ENCODE measurements around the gene CEP152.

GRCh38 chr15:48832648-48833047, 21.8 kb upstream of the CEP152 start:
- TF ChIP-seq CTCF (IDR thresholded peaks at IDR 0.05): no peak
- no peak for TF ChIP-seq POLR2A (IDR thresholded peaks at IDR 0.05)

All from right lobe of liver (tissue), 4 donors.